ENCODE measurements around the gene BICRA.
"Not testable (repeated sequence)": the region's sequence is repeated elsewhere in the genome, so short reads cannot be mapped to it uniquely, and the experiment has no call there.

BICRA gene

GRCh38 chr19:47716270-47716937 is 107.5 kb downstream of the BICRA start:
- DNase-seq: no peak

GRCh38 chr19:47718415-47719046 is 109.6 kb downstream of the BICRA start:
- DNase-seq: not testable (repeated sequence)

- no peak for DNase-seq
Observed at GRCh38 chr19:47719047-47719859, 110.3 kb downstream of the BICRA start.

GRCh38 chr19:47720669-47721422 is 111.9 kb downstream of the BICRA start:
- DNase-seq: no peak

- DNase-seq: no peak
Observed at GRCh38 chr19:47723581-47723940, 114.6 kb downstream of the BICRA start.

- DNase-seq: no peak
Observed at GRCh38 chr19:47725759-47726401, 116.9 kb downstream of the BICRA start.

- no peak for DNase-seq
Observed at GRCh38 chr19:47726467-47726866, 117.5 kb downstream of the BICRA start.

GRCh38 chr19:47728295-47728694 is 119.4 kb downstream of the BICRA start:
- not testable (repeated sequence) for DNase-seq

GRCh38 chr19:47729468-47729798 is 120.5 kb downstream of the BICRA start:
- DNase-seq: no peak

GRCh38 chr19:47729799-47730520 is 121.0 kb downstream of the BICRA start:
- DNase-seq: no peak

GRCh38 chr19:47730521-47730889 is 121.6 kb downstream of the BICRA start:
- no peak for DNase-seq

- no peak for DNase-seq
Observed at GRCh38 chr19:47730910-47731309, 122.0 kb downstream of the BICRA start.

- DNase-seq: no peak
Observed at GRCh38 chr19:47735131-47735530, 126.2 kb downstream of the BICRA start.

GRCh38 chr19:47740866-47741519 is 132.1 kb downstream of the BICRA start:
- DNase-seq: no peak

GRCh38 chr19:47741544-47742140 is 132.7 kb downstream of the BICRA start:
- DNase-seq: no peak

GRCh38 chr19:47742634-47743033 is 133.7 kb downstream of the BICRA start:
- no peak for DNase-seq

GRCh38 chr19:47745010-47745901 is 136.3 kb downstream of the BICRA start, which contains the start of gene NOP53:
TSS of gene NOP53 (plus strand) at chr19:47745546. CDS start at chr19:47745560, 14 bp downstream.
- peak; percentile 96 to 97 for DNase-seq

- DNase-seq: not testable (repeated sequence)
Observed at GRCh38 chr19:47746129-47746528, 137.2 kb downstream of the BICRA start.

GRCh38 chr19:47749326-47749725 is 140.4 kb downstream of the BICRA start:
- no peak for DNase-seq

GRCh38 chr19:47750752-47751151 is 141.8 kb downstream of the BICRA start:
- no peak for DNase-seq

All from activated CD4-positive, alpha-beta T cell treated with anti-CD3 and anti-CD28 coated beads for 4 hours (primary cell).